HUES64 (cell line): ENCODE data around the gene GPS1.
A peak's percentile ranks its signal among the peaks of the same experiment; 100 is the strongest.

Experiments used
- H3K27ac ChIP-seq: 2 replicates; pipeline ENCODE4 v1.7.0; 2013; ENCODE audit warnings: low read depth, low read length, inconsistent platforms
- H3K27me3 ChIP-seq: 2 replicates; pipeline ENCODE4 v1.6.1; 2013; ENCODE audit warnings: mild to moderate bottlenecking, low read length; ENCODE audit not compliant: insufficient read depth
- H3K36me3 ChIP-seq: 2 replicates; pipeline ENCODE4 v1.6.1; 2013; ENCODE audit warnings: mild to moderate bottlenecking, low read length; ENCODE audit not compliant: insufficient read depth
- H3K4me1 ChIP-seq: 2 replicates; pipeline ENCODE4 v1.6.1; 2013; ENCODE audit warnings: mild to moderate bottlenecking, low read length, moderate library complexity; ENCODE audit not compliant: insufficient read depth
- H3K4me3 ChIP-seq: 2 replicates; pipeline ENCODE4 v1.5.1; 2013; ENCODE audit warnings: mild to moderate bottlenecking, low read length, moderate library complexity
- H3K9ac ChIP-seq: 2 replicates; pipeline ENCODE4 v1.6.1; 2013; ENCODE audit warnings: mild to moderate bottlenecking, low read depth, low read length
- H3K9me3 ChIP-seq: 2 replicates; pipeline ENCODE4 v1.6.1; 2013; ENCODE audit warnings: low read depth, low read length; ENCODE audit not compliant: insufficient read depth
- WGBS: fragments of 150-250, 120-280 bp; methylation state at CpG from one replicate; pipeline ENCODE4 v1.1.7; 2013; ENCODE audit warnings: missing lambda C conversion rate; 5-methylcytosine and 5-hydroxymethylcytosine counted together

Gene GPS1

DNA sequence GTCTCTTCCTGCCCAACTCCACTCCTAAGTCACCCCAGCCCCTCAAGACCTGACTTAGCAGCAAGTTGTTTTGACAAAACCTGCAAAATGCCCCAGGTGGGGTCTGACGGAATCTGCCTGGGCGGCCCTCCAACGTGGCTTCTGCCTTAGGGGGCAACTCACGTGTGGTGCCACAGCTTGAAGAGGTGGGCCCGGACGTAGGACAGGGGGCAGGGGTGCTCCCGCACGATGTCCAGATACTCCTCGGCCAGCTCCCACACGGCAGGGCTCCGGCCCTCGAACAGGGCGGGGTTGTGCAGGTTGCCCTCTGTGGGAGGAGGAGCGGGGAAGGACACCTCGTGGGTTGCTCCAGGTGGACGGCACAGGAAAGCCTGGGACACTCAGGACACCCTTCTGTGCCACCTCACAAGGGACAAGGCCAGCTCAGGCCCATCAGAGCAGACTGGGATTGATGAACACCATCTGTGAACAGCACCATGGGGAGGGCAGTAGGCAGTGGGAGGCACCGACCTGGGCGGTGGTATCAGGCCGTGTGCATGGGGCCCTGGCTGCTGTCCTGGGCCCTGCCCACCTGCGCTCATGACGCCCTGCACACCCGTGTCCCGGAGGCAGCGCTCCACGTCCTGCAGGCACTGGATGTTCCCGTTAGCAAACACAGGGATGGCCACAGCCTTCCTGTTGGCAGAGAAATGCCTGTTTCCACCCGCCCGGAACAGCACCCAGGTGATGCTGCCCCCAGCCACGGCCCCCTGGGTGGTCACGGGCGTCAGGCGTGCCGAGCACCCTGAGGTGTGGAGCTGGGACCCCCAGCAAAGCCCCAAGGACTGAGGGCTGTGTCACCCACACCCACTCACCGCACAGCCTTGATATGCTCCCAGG, 9.6 kb downstream of the GPS1 start:
- peaks cover 75% of the 10 kb centered on the region for H3K36me3 ChIP-seq
- H3K27me3 ChIP-seq, result no peaks in the 10 kb centered on the region
- no peak overlapping the region for H3K27ac ChIP-seq
- H3K4me1 ChIP-seq, result no peaks in the 10 kb centered on the region
- no peak overlapping the region for H3K9ac ChIP-seq
- H3K4me3 ChIP-seq, result no peak overlapping the region
- no peaks in the 10 kb centered on the region for H3K9me3 ChIP-seq
- 95% methylated on average over 34 of the region's 34 CpGs for WGBS

DNA sequence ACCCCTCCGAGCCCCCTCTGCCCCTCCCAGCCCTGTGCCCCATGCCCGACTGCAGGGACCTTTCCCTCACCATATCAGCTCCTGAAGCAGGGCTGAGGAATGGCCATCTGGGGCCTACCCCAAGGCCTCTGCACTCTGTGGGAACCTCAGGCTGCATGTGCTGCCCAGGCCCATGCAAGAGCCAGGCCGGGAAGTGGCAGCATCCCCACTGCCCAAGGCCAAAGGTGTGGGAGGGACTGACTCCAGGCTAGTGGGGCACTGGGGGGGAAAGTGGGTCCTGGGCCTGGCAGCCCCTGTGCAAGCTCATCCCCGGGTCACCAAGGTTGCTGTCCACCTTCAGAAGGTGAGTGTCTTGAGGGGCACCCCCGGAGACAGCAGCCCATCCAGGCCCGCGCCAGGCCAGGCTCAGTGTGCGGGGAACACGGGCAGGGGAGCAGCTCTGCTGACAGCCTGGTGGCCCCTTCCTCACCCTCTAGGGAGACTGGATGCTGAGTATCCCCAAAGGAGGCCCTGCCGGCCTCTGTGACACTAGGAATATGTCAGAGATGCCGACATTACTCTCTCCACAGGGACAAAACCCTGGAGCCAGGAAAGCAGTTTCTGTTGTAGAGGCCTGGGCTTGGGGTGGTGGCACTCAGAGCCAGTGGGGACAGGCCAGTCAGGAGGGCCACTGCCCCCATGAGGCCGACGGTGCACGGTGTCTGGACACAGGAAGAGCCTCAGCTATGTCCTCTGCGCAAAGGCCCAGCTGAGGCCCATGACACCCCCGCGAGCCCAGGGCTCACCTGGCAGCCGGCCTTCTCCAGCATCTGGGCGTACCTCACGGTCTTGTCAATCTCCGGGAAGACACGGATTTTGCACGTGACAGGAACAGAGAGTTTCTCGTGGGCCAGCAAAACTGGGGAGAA, 10.6 kb downstream of the GPS1 start:
- Histone ChIP-seq H3K9ac (no peak overlapping the region), H3K27me3 (no peaks in the 10 kb centered on the region), H3K36me3 (peaks cover 64% of the 10 kb centered on the region), H3K4me3 (no peak overlapping the region), H3K9me3 (no peaks in the 10 kb centered on the region), H3K4me1 (no peaks in the 10 kb centered on the region), H3K27ac (no peak overlapping the region)
- 94% methylated on average over 24 of the region's 24 CpGs for WGBS

DNA sequence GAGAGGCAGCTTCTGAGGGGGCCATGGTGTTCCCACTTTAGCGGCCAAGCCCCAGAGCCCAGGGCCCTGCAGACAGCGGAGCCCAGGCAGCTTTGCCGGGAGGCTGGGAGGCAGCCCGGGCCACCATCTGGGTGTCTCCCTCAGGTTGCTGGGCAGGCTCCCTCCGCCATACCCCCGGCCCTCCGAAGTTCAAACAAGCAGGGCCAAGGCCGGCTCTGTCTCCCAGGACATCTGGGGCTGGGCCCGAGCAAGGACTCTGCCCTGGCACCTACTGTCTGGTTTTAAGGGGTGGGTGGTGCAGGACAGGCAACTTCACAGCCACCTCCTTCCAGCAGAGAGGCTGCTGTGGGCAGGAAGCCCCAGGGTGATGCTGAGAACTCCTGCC, 11.3 kb downstream of the GPS1 start:
- peaks cover 58% of the 10 kb centered on the region for H3K36me3 ChIP-seq
- no peaks in the 10 kb centered on the region for H3K4me1 ChIP-seq
- no peaks in the 10 kb centered on the region for H3K9me3 ChIP-seq
- H3K27me3 ChIP-seq, result no peaks in the 10 kb centered on the region
- H3K4me3 ChIP-seq, result no peak overlapping the region
- H3K9ac ChIP-seq, result no peak overlapping the region
- no peak overlapping the region for H3K27ac ChIP-seq
- 96% methylated on average over 9 of the region's 9 CpGs for WGBS

DNA sequence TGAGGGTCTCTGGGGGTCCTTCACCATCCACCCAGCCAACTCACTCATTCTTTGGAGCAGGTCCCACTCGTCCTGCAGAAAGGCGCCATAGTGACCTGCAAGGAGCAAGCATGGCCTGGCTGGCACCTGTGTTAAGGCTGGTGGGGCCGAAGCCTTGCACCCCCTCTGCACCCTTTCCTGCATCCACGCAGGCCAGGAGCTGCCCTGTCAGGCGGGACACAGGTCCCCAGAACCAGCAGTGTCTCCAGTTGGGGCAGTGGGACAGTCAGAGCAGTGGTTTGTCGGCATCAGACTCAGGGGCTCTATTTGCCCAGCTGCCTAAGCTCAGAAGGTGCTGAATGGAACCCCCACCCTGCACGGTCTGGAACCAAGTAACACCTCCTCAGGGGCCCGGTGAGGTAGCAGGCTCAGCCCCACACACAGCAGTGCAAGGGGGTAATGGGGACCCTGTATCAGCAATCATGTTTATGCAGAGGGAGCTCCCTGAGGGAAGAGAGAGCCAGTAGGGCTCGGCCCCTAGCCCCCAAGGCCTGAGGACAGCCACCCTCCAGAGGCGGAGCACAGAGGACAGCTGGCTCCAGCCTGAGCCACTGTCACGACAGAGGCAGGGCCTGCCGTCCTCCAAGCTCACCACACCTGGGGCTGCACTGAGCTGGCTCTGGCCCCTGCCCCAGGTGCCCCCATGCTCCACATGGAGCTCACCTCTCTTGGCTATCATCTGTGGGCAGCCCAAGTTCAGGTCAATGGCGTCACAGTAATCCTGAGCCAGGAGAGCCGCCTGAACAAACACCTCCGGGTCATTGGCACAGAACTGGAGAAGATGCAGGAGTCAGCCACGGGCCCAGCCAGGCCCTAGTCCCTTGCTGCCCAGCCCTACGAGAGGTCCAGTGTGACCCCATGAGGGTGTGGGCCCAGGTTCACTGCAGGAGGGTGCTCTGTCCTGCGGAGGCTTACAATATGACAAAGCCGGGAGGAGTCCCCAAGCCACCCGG, 12.0 kb downstream of the GPS1 start:
- Histone ChIP-seq H3K9ac (no peak overlapping the region), H3K27me3 (no peaks in the 10 kb centered on the region), H3K4me1 (no peaks in the 10 kb centered on the region), H3K27ac (no peak overlapping the region), H3K36me3 (peaks cover 52% of the 10 kb centered on the region), H3K4me3 (peak overlapping the region; percentile 87), H3K9me3 (no peaks in the 10 kb centered on the region)
- 91% methylated on average over 20 of the region's 20 CpGs for WGBS

DNA sequence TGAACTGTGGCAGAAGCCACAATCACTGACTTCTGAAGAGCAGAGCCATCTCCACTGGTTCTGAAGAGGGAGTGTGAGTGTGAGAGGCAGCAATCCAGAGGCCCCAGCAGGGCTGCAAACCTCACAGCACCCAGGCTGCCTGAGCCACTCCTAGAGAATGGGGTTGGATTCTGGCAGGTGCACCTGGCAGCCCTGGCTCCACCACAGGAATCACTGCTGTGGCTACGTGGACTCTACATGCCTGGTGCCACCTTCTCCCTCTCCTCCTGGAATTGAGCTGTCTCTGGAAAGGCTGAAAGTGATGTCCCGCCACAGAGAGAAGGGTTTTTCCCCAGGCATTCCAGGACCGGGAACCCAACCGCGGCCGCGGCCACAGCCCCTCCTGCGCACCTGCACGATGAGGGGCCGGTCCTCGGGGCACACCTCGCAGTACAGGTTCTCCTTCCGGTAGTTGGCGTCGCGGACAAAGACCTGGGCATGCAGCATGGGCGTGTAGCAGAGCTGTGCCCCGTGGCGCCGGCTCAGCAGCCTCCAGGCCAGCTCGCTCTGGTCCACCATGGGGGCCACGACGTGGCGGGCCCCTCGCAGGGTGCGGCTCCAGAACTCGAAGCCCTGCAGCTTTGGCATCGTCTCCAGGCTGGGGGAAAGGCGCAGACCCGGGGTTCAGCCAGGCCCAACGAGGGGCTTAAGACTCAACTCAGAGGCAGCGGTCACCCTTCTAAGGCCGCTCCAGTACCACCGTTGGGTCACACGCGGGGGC, 12.9 kb downstream of the GPS1 start:
- Histone ChIP-seq H3K27ac (no peak overlapping the region), H3K4me3 (peak overlapping the region; percentile 87), H3K36me3 (peaks cover 43% of the 10 kb centered on the region), H3K9me3 (no peaks in the 10 kb centered on the region), H3K9ac (peak overlapping the region; percentile 70), H3K27me3 (no peaks in the 10 kb centered on the region), H3K4me1 (no peaks in the 10 kb centered on the region)
- WGBS, result 58% methylated on average over 36 of the region's 36 CpGs

DNA sequence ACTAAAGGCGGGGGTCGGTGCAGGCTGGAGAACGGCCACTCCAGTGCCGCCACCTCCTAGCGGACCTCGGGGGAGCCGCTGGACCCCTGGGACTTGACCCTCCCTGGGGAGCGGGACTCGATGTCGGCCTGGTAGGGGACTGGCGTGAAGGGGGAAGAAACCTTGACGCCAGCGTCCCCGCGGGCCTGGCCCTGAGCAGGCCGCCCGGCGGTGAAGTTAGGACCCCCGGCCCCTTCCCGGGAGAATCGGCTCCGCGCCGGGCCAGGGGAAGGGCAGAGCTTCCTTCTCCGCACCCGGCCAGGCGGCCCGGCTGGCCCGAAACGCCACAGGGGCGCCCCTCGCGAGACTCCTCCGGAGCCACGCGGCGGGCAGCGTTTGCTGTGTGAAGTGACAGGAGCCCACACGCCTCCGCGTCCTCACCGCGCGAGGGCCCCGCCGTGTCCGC, 13.5 kb downstream of the GPS1 start:
- Histone ChIP-seq H3K9ac (peak overlapping the region; percentile 70), H3K27me3 (no peaks in the 10 kb centered on the region), H3K4me1 (no peaks in the 10 kb centered on the region), H3K4me3 (peak overlapping the region; percentile 87), H3K27ac (no peak overlapping the region), H3K36me3 (peaks cover 37% of the 10 kb centered on the region), H3K9me3 (no peaks in the 10 kb centered on the region)
- WGBS, result 2% methylated on average over 47 of the region's 47 CpGs

DNA sequence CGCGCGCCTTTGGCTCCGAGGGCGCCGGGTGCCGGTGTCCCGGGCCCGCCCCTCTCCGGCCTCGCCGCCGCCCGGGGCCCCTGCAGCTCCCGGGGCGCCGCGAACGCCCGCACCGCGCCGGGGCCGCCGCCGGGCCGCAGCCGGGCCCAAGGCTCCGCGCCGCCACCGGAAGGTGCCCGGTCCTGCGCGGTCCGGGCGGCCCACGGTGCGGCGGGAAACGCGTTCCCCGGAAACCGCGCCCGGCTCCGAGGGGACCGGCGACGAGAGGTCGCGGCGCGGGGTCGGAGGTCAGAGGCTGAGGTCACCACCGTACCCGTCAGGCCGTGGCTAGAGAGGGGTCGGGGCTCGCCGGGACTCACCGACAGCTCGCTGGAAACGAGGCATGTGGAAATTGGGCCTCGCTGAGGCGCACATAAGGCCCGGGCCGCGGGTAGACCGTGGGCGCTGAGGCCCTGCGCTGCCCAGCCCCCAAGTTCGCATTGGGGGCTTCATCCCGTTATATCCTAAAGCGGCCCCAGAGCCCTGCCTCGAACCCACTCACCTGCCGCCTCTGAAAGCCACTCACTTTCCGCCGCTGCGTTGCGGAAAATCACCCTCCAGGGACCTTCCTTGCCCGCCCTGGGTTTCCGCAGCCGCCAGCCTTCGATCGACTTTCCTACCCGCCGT, 14.1 kb downstream of the GPS1 start, which contains the start of gene DUS1L:
TSS of gene DUS1L (minus strand) at position 167 of the 666 bp plus-strand sequence. CDS start 745 bp downstream, outside the sequence.
- Histone ChIP-seq H3K9ac (peak within 1 kb of the TSS; percentile 91), H3K27me3 (no peaks in the 10 kb centered on the region), H3K4me3 (peak within 1 kb of the TSS; percentile 87), H3K4me1 (no peaks in the 10 kb centered on the region), H3K27ac (no peak within 1 kb of the TSS), H3K36me3 (peaks cover 32% of the 10 kb centered on the region), H3K9me3 (no peaks in the 10 kb centered on the region)
- WGBS, result 11% methylated on average over 88 of the region's 88 CpGs

DNA sequence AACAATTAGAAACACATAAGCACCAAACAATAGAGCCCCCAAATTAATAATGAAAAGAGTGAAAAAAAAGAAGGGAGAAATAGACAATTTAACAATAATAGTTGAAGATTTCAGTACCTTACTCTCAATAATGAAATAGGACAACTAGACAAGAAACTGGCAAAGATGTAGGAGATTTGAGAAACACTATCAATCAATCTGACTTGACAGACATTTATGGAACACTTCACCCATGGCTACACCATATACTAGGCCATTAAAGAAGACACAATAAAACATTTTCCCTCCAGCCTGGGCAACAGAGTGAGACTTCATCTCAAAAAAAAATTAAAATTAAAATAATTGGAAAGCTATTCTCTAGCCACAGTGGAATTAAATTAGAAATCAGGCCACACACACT, 18.9 kb downstream of the GPS1 start:
- Histone ChIP-seq H3K36me3 (no peaks in the 10 kb centered on the region), H3K4me1 (no peaks in the 10 kb centered on the region), H3K9me3 (no peaks in the 10 kb centered on the region), H3K9ac (no peak overlapping the region), H3K27me3 (no peaks in the 10 kb centered on the region; the same call in 1 of the 2 replicates), H3K27ac (no peak overlapping the region), H3K4me3 (no peak overlapping the region)

DNA sequence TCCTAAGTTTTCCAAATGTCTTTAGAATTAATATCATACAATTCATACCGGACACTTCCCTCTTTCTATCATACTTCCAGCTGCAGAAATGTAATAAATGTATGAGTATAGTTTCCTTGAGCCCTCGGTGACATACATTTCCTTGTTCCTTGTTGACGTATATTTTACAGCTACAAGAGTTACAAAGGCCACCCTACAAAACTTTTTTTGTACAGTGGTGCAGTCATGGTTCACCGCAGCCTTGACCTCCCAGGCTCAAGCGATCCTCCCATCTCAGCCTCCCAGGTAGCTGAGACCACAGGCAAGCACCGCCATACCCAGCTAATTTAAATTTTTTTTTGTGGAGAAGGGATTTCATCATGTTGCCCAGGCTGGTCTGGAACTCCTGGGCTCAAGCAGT, 21.1 kb downstream of the GPS1 start:
- no peak overlapping the region for H3K9ac ChIP-seq
- H3K27ac ChIP-seq, result no peak overlapping the region
- H3K4me3 ChIP-seq, result no peak overlapping the region
- 0 out of 2 replicates have a peak, but pooled peaks cover 2% of the 10 kb centered on the region for H3K36me3 ChIP-seq
- H3K4me1 ChIP-seq, result no peaks in the 10 kb centered on the region
- WGBS, result 84% methylated on average over 5 of the region's 6 CpGs
- no peaks in the 10 kb centered on the region for H3K9me3 ChIP-seq
- no peaks in the 10 kb centered on the region; the same call in 1 of the 2 replicates for H3K27me3 ChIP-seq
